ENCODE results near the gene FBXO34.

FBXO34 gene

DNA sequence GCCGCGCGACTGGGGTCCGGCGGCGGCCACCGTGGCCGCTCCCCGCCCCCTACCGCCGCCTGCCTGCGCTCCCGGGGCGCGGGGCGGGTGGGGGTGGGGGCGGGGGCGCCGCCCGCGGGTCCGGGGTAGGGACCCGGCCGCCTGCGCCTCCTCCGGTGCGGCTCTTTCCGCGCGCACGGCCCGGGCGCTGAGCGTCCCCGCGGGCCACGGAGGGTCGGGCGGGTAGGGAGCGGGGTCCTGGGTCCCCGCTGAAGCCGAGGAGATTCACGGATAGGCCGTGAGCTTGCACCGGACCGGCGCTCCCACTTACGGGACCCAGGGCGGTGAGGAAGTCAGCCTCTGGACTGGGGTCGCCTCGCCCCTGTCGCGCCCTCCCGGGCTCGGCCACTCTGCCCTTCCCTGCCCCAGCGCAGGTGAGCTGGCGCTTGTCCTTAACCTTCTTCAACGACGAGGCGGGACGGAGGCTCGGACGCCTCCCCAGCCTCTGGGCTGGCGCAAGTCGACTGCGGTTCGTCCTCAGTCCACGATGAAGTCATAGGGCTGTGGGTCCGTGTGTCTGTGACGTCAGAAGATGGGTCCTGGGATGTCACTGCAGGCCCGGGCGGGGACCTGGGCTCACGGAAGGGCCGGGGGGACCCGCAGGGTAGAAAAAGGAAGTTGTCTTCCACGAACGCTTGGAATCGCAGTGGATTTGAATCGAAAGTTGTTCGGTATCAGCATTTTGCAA is 514 bp downstream of the FBXO34 start:
- no peak for DNase-seq (ENCODE audit: low read depth, low spot score)

DNA sequence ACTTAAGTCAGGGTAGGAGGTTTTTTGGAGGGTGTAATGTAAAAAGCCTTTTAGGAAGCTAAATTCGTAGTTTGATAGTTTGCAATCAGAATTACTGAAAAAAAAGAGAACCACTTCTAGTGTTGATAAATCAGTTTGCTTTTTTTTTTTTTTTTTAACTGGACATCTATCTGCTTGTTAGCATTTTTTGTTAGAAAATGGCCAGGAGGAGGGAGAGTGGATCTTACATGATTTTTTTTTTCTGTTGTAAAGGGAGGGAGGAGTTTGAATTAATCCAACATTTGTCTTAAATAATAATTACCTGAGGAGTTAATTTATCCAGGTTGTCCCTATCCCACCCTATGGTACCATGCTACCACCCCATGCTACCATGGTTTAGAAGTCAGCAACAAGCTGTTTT is 1.2 kb downstream of the FBXO34 start:
- no peak for DNase-seq (ENCODE audit: low read depth, low spot score)

DNA sequence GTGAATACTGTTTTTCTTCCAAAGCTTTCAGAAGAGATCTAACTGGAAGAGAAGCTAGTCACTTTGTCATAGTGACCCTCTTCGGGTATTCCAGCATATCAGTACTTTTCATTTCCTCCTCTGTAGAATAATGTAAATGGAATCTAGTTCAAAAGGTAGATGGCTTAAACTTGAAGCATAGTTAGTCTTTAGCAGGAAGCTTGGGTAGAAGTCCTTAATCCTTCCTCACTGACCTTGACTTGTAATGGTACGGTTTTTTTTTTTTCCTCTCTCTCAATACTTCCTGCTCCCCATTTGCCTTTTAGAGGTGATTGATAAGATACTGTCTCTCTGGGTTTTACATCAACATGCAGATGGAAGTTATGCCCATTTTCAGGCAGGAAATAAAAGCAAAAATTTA is 1.7 kb downstream of the FBXO34 start:
- DNase-seq (ENCODE audit: low read depth, low spot score) = no peak

DNA sequence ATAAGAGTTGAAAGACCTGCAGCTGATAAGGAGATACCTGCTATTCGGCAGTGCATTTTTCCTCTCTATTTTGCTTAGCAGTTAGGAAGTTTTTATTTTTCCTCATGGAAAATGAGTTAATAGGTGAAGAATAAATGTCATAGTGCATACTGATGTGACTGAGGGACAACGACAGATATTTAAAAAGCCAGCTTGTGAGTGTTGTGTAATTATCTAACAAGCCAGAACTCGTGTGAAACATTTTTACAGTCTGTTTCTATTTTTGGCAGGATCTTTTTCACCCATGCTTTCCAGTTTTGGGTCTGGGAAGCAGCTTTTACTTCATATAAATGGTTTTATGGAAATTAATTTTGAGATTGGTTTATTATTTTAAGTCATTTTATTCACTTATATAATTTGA is 2.9 kb downstream of the FBXO34 start:
- DNase-seq (ENCODE audit: low read depth, low spot score) = no peak

DNA sequence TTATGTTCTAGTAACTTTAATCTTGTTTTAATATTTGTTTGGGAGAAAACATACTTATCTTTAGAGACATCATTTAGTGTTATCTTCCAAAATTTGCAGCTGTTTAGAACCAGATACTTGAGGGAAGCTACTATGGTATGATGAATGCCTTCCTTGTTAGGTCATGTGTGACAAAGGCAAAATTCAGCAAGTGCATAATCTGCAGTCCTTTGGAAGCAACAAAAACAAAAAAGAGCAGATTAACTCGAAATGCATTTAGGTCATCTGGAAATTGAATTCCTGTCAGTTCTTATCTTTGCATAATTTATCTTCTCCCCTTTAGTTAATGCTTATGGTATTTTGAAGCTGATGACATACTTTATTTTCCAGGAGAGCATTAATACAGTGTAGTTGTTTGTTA is 3.5 kb downstream of the FBXO34 start:
- no peak for DNase-seq (ENCODE audit: low read depth, low spot score)

DNA sequence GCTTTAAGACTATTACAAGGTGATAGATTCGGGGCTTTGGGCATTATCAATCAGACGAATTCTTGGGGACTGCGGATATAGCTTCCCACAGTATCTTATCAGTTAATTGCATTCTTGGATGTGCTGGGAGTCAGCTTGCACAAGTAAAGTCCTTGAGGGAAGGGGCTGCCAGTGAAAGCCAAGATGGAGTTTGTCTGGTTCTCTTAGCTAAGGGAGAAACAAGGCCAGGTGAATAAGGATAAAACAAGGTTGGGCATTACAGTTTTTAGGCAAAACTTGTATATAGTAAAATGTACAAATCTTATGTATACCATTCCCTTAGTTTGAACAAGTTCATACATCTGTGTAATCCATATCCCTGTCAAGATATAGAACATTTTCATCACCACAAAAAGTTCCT is 5.5 kb downstream of the FBXO34 start:
- DNase-seq (ENCODE audit: low read depth, low spot score) = no peak

DNA sequence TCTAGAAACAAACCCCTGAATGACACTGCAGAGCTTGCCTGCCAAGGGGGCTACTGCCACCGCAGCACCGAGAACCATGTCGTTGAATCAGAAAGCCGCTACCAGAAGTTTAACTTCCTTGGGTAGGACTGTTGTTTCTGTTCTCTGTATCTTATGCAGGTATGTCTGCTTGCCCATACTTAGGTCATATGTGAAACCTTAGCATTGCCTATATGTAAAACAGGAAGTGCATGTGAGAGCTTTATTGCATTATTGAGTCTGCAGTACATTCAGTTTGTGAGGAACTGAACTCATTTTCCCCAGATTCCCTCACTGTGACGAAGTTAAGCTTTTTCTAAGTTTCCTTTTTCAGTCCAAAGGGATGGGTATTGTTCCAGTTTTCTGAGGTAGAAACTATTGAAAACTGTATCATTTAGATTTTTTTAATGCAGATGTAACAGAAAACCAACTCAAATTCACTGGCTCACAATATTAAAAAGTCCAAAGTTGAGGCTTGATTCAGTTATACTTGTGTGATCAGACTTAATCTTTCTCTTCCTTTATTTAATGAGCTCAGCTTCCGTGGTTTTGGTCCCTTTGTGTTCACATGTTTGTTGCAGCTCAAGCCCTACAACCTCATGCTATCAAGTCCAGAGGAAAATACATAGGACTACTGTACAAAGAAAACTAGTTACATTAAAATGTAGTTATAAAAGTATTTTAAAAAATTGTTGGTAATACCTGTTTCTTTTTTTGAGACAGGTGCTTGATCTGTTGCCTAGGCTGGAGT is 6.9 kb downstream of the FBXO34 start:
- no peak for DNase-seq (ENCODE audit: low read depth, low spot score)

DNA sequence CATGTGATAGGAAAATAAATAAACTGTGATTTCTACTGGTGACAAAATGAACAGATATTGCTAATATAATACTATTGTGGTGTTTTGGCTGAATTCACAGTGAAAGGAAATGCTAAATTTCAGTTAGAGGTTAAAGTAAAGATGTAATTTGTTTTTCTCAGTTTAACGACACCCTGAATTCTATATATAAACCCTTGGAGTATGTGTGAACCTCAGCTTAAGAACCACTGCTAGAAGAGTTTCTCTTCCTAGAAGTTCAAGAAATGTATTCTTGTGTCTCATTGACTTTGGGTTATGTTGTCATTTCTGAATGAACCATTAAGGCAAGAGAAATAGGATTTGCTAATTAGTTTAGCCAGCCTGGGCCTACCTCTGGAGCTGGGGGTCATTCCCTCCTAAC is 8.2 kb downstream of the FBXO34 start:
- no peak for DNase-seq (ENCODE audit: low read depth, low spot score)

DNA sequence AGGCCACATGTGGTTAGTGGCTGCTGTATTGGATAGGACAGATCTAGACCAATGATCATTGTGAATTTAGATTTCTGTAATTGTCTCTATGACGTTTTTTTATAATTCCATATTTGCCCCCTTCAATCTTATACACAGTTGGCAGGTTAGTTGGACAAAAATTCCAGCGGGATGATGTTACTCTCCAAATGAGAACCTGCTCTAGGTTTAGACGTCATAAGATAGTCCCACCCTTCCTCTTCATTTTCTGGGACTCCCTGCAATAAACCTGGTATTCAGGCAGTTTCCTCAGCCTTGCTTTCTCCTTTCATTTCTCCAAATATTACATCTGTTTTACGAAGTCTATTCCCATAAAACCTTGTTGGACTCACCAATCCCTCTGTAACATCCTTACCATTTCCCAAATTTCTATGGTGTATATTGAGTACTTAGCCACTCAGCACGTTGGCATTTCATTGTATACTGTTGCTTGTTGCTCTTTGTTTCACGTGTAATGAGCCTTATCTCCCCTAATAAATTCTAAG is 10.2 kb downstream of the FBXO34 start:
- no peak for DNase-seq (ENCODE audit: low read depth, low spot score)

DNA sequence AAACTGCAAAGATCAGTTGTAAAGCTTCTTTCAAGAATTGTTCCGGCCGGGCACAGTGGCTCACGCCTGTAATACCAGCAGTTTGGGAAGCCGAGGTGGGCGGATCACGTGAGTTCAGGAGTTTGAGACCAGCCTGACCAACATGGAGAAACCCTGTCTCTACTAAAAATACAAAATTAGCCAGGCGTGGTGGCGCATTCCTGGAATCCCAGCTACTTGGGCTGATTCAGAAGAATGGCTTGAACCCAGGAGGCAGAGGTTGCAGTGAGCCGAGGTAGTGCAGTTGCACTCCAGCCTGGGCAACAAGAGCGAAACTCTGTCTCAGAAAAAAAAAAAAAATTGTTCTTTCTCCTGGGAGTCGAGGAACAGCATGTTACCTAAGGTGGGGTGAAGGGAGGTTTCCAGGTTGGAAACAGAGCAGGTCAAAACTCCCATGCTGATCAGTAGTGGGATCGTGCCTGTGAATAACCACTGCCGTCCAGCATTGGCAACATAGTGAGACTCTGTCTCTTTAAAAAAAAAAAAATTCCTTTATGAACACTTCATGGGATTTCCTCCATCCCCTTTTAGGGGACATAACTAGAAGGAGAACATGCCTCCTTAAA is 13.9 kb downstream of the FBXO34 start:
- no peak for DNase-seq (ENCODE audit: low read depth, low spot score)

DNA sequence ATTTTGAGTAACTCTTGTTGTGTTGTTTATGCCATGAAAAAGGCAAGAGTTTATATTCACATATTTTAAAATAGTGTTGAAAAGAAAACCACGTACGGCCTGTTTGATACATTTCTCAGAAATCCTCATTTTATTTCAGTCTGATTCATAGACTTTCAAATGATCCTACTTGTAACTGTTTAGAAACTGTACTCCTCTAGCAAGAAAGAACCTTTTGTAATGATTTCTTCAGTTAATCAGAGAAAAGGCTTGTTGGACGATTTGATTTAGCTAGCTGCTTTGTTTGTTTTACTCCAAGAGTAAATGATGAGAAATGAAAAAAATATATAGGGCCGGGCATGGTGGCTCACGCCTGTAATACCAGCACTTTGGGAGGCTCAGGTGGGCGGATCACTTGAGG is 17.2 kb downstream of the FBXO34 start:
- DNase-seq (ENCODE audit: low read depth, low spot score) = no peak

DNA sequence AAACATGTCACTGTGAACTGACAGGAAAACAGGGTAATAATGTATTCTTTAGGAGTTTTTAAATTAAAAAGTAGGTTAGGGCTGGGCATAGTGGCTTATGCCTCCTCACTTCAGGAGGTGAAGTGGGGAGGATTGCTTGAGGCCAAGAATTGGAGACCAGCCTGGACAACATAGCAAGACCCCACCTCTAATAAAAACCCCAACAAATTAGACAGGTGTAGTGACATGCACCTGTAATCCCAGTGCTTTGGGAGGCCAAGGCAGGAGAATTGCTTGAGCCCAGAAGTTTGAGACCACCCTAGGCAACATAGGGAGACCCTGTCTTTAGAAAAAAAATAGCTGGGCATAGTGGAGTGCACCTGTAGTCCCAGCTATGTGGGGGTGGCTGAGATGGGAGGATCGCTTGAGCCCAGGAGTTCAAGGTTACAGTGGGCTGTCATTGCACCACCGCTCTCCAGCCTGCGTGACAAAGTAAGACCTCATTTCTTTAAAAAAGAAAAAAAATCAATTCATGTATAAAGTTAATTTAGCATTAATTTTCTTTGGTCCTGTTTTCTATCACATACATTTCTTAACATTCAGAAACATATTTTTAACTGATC is 20.4 kb downstream of the FBXO34 start:
- no peak for DNase-seq (ENCODE audit: low read depth, low spot score)

DNA sequence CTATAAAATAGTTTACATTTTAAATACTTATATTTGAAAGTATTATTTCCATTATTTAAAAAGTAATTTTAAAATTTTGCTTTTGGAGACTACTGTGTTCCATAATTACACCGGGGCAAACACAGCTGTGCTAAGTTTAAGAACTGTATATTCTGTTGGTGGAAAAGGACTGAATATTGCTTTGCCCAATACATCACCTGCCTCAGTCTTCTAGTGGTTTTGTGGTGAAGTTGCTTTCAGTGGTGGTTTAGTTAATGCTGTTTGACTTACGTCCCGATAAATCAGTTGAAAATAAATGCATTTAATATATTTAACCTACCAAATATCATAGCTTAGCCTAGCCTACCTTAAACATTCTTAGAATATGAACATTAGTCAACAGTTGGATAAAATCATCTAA is 23.4 kb downstream of the FBXO34 start:
- no peak for DNase-seq (ENCODE audit: low read depth, low spot score)

DNA sequence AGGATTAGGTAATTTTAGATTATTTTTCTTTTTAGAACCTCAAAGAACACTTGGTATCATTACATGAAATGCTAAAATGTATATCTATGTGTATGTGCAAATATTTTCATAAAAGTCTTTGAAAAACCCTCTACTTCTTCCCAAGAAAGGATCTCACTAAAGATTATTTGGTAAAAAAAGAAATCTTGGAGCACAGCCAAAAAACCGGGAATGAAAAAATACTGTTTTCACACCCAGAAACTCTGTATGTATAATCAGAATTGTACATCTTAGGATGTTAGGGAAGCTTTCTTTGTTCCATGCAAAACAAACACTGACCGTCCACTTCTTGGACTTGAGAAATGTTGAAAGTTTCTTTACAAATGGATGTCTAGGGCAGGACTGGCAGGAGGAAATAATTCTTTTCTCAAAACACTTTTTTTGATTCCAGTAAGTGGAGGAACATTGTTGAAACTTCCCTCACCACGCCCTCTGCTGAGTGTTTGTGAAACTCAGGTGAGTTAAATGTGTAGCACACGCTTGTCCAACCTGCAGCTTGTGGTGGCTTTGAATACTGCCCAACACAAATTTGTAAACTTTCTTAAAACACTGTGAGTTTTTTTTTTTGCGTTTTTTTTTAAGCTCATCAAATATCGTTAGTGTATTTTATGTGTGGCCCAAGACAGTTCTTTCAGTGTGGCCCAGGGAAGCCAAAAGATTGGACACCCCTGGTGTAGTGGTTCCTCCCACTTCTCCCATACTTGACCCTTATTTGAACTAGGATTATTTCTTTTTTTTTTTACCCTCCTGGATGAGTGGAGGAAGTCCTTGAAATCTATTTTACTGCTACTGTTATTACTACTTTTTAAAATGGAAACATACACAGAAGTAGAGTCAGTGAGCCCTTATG is 26.6 kb downstream of the FBXO34 start:
- no peak for DNase-seq (ENCODE audit: low read depth, low spot score)

DNA sequence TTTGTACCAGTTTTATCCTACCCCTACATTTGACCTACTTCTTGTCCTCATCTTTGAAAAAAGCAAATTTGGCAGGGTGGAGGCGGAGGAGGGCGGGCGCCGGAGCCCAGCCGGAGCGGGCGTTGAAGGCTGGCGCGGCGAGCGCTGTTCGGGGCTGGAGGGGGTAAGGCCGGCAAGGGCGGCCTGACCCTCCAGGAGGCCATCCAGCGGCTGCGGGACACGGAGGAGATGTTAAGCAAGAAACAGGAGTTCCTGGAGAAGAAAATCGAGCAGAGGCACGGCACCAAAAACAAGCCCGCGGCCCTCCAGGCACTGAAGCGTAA is 27.2 kb downstream of the FBXO34 start:
- no peak for DNase-seq (ENCODE audit: low read depth, low spot score)

DNA sequence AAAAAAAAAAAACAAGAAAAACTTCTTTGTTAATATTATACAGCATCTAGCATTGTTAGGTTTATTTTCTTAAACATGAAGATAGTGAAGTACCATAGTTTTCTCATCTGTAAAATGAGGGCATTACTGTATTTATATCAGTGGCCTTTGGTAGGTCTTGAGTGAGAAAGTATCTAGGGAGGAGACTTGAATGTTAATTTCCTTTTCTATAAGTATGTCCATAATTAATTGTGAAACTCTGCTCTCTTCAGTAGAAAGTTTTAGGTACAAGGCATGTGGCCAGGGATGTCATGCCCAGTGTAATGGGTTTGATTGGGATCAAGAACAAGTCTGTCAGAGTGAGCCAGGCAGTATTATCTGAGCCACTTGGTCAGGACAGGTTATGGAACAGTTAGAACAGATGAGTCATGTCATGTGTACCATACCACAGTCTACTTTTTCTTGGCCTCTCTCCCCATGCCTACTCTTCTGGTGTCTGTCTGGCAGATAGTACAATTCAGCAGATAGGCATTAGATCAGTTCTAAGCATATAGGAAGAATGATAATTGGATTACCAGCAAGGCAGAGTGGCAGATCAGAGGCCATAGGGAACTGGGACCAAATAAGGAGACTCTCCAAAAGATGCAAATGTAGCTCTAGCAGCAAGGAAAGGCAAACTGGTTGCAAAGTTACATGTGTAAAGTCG is 30.4 kb downstream of the FBXO34 start:
- no peak for DNase-seq (ENCODE audit: low read depth, low spot score)

DNA sequence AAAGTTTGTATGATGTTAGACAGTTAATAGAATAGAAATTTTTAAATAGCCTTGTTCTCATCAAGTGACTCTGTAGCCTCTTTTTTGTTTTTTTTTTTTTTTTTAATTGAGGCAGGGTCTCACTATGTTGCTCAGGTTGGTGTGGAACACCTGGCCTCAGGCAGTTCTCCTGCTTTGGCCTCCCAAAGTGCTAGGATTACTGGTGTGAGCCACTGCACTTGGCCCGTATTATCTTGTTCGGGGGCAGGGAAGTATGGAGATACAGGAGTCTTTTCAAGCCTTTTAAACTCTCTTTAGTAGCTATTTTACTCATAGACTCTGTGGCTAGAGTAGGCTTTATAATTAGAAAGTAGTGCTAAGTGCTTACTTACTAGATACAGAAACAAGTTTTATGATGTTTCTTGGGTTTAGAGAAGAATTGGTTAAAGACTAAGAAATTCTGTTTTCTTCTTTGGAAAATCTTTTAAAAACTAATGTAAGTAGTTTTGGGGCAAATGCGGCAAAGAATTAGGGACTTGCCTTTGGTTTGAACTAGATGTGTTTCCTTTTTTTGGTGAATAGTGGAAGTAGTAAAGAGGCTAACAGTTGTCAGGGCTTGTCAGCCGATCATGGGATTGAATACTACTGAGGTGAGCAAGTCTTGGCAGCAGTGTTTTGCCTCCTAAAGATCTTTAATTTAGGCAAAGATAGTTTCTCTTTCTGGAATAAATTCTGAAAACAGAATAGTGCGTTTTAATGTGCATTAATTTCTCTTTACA is 31.3 kb downstream of the FBXO34 start:
- no peak for DNase-seq (ENCODE audit: low read depth, low spot score)

DNA sequence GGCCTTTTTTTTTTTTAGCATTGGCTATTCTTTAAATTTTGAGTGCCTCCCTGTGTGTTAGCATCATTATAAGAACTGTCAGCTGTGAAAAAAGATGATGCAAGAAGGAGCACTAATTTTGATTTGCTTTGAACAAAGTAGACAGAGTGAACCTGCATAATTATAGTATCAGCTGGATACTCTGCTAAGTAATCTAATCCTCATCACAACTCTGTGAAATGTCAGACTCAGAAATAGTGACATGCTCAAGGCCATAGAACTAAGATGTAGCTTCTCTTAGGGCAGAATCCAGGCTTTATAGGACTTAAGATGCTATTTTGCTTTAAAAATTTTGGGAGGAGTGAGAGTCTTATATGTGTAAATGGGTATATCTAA is 31.9 kb downstream of the FBXO34 start:
- DNase-seq (ENCODE audit: low read depth, low spot score) = no peak

DNA sequence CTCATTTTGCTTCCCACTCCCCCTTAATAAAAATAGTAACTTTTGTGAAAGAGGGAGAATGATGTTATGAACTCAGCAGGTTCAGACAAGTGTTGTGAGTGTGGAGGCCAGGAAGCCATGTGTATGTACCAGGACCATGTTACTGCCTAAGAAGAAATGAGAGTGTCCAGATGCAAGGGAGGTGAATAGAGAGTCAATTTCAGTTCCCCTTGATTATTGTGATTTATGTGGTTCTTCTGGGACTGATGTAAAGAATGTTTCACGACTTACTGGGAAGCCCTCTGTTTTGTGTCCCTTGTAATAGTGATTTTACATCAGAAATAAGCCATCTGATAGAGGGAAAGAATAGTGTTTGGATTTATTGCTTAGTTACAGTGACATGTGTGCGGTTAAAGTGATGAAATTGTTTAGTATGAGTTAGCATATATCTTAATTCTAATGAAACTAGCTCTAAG is 32.5 kb downstream of the FBXO34 start:
- no peak for DNase-seq (ENCODE audit: low read depth, low spot score)

DNA sequence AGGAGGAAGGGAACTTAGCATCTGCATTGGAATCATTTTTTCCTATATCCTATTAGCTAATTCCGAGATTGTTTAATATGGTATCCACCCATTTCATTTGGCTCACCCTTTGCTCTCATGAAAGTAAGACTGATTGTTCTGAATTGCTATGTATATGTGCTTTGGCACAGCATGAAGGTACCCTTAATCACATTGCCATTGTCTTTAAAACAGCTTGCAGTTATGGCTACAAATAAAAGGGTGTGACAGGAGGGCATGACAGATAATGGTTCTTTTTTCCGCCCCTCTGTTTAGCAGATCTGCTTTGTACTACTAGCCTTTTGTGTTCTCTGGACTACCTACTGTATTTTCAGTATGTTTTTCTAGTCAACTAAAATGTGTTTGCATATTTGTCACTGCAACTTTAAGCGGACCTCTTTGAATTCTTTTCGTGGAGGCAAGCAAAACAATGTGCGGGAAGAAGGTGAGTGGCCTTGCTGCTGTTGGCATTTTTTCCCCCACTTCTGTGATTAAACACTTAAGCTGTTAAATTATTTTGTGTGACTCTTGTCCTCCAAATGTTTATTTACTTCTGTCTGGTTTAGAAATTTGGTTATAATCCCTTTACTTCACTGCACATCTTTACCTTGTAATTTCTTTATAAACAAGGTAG is 35.8 kb downstream of the FBXO34 start:
- no peak for DNase-seq (ENCODE audit: low read depth, low spot score)
